PFSK-1 (cell line): ENCODE measurements around the gene TARM1.

Experiments used
- POLR2AphosphoS5 ChIP-seq: IDR thresholded peaks from 2 replicates; pipeline ENCODE4 v1.6.1; 2012; ENCODE audit warnings: low read depth, mild to moderate bottlenecking, control low read depth, low read length, moderate library complexity
- REST ChIP-seq, 2 experiments: IDR thresholded peaks; 2 replicates each; pipeline versions ENCODE4 v1.6.1 to v1.8.0; 2011 to 2012; ENCODE audit warnings: low read depth in 2 of 2, low read length in 2 of 2, control low read depth in 1 of 2, inconsistent platforms in 1 of 2, mild to moderate bottlenecking in 1 of 2, moderate library complexity in 1 of 2; ENCODE audit not compliant: insufficient read depth in 1 of 2
- SIN3A ChIP-seq: IDR thresholded peaks from 2 replicates; pipeline ENCODE4 v1.6.1; 2012; ENCODE audit warnings: mild to moderate bottlenecking, low read length, moderate library complexity, borderline replicate concordance; ENCODE audit not compliant: insufficient read depth

- TF ChIP-seq POLR2AphosphoS5 (no peak), SIN3A (no peak), REST (IDR thresholded peaks at IDR 0.05; ENCODE audit: insufficient read depth in 1 of 2, low read depth in 2 of 2, low read length in 2 of 2) (no peak)
Measured at GRCh38 chr19:54104998-54105715, 24.0 kb upstream of the TARM1 start.
